ENCODE data around the gene ARHGAP33. TPM values are rescaled to one million over a fixed set of nuclear protein-coding genes. Genes with fewer than 3 reads are reported as not detected.

The ARHGAP33 gene
- total and polyA plus RNA-seq, 2 donors (not counting 3 experiments of a cell fraction or from before 2014, with no cell fraction given): 11.0 to 18.4 TPM

DNA sequence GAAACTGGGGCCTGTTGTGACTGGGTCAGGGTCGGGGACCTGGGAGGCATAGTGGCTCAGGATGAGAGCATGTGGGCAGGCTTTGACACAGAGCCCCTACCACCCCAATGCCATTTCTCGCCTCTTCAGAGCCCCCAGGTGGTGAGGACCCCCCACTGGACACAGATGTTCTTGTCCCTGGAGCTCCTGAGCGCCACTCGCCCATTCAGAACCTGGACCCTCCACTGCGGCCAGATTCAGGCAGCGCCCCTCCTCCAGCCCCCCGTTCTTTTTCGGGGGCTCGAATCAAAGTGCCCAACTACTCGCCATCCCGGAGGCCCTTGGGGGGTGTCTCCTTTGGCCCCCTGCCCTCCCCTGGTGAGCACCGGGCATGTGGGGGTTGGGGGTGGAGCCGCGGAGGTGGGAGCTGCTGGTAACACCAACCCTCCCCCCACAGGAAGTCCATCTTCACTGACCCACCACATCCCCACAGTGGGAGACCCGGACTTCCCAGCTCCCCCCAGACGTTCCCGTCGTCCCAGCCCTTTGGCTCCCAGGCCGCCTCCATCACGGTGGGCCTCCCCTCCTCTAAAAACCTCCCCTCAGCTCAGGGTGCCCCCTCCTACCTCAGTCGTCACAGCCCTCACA lies 43.5 kb upstream of the ARHGAP33 start:
- no peaks in the 10 kb centered on the region for H4K20me1 ChIP-seq (replicated peaks; ENCODE audit: control insufficient read depth, extremely low read depth, insufficient read depth, low read length)
- no TSS peak for BruUV-seq (replicated peaks)
- ChIA-PET CTCF (interaction anchor here (0.5 kb wide), 1 partner anchor 11 kb away, joined by 5 read pairs; no protein-coding TSS in a partner anchor), POLR2A (no interaction called here)
- H3K79me2 ChIP-seq (ENCODE audit: control insufficient read depth, insufficient read depth, low read length): no peaks in the 10 kb centered on the region
- TF ChIP-seq POLR2A (IDR thresholded peaks at IDR 0.05; ENCODE audit: low read depth, low read length) (no peak), FOS (IDR thresholded peaks at IDR 0.05; ENCODE audit: borderline replicate concordance, insufficient read depth, low read length) (no peak), POLR2AphosphoS5 (IDR thresholded peaks at IDR 0.05; ENCODE audit: insufficient read depth, low read depth, low read length) (no peak), EZH2 (IDR thresholded peaks at IDR 0.05; ENCODE audit: borderline replicate concordance, low read depth, low read length, severe bottlenecking) (no peak), GATA2 (IDR thresholded peaks at IDR 0.05; ENCODE audit: insufficient read depth, insufficient read length, low read depth, low read length) (no peak), JUN (IDR thresholded peaks at IDR 0.05; ENCODE audit: borderline replicate concordance, insufficient read depth, insufficient read length, low read depth) (no peak), MYC (IDR thresholded peaks at IDR 0.05; ENCODE audit: low read depth, low read length) (no peak)
- TF ChIP-seq, protein P1, sequence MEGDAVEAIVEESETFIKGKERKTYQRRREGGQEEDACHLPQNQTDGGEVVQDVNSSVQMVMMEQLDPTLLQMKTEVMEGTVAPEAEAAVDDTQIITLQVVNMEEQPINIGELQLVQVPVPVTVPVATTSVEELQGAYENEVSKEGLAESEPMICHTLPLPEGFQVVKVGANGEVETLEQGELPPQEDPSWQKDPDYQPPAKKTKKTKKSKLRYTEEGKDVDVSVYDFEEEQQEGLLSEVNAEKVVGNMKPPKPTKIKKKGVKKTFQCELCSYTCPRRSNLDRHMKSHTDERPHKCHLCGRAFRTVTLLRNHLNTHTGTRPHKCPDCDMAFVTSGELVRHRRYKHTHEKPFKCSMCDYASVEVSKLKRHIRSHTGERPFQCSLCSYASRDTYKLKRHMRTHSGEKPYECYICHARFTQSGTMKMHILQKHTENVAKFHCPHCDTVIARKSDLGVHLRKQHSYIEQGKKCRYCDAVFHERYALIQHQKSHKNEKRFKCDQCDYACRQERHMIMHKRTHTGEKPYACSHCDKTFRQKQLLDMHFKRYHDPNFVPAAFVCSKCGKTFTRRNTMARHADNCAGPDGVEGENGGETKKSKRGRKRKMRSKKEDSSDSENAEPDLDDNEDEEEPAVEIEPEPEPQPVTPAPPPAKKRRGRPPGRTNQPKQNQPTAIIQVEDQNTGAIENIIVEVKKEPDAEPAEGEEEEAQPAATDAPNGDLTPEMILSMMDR (IDR thresholded peaks at IDR 0.05; ENCODE audit: extremely low read depth in 1 of 2, insufficient read depth in 1 of 2, low read depth in 1 of 2, low read length in 2 of 2): no peak
- TF ChIP-seq, protein P2, sequence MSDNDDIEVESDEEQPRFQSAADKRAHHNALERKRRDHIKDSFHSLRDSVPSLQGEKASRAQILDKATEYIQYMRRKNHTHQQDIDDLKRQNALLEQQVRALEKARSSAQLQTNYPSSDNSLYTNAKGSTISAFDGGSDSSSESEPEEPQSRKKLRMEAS (IDR thresholded peaks at IDR 0.05; ENCODE audit: insufficient read depth, insufficient read length): no peak
- FAIRE-seq (no peak), DNase-seq (ENCODE audit: low read depth, low spot score) (no peak)
- H2AFZ ChIP-seq (ENCODE audit: low read depth, low read length): no peak overlapping the region
- no peak overlapping the region for H3K4me3 ChIP-seq (replicated peaks in 1 of 3; ENCODE audit: insufficient read depth in 1 of 3, low read depth in 1 of 3, low read length in 3 of 3)
- no peak overlapping the region for H3K9ac ChIP-seq (replicated peaks; ENCODE audit: extremely low read depth, insufficient read depth, low read length)
- no peaks in the 10 kb centered on the region for H3K27me3 ChIP-seq (ENCODE audit: control insufficient read depth in 2 of 2, insufficient read depth in 2 of 2, low read length in 2 of 2)
- dilution Hi-C loops (cut with MboI; ENCODE audit: extremely low pct_ligation_motif_present, low sequenced_read_pairs) (no loop called here), intact Hi-C loops (cut with micrococcal nuclease) (no loop called here)
- H3K9me1 ChIP-seq (replicated peaks; ENCODE audit: control insufficient read depth, extremely low read depth, insufficient read depth, low read length): no peaks in the 10 kb centered on the region
- no peak overlapping the region for H3K27ac ChIP-seq (ENCODE audit: insufficient read depth, low read depth, low read length)
- no peaks in the 10 kb centered on the region for H3K9me3 ChIP-seq (replicated peaks; ENCODE audit: control insufficient read depth, insufficient read depth, low read length)
- peaks cover 17 to 73% of the 10 kb centered on the region in 2 experiments for H3K36me3 ChIP-seq (ENCODE audit: control insufficient read depth in 2 of 2, extremely low read depth in 1 of 2, insufficient read depth in 2 of 2, low read length in 2 of 2)
- H3K4me1 ChIP-seq (ENCODE audit: control insufficient read depth, extremely low read depth, insufficient read depth, low read length): no peaks in the 10 kb centered on the region
- no peak overlapping the region for H3K4me2 ChIP-seq (ENCODE audit: insufficient read depth, low read length)

All from endothelial cell of umbilical vein (primary cell).